GM12878 (cell line): ENCODE results near the gene NPRL2. TPM values are rescaled to one million over a fixed set of nuclear protein-coding genes. Genes with fewer than 3 reads are reported as not detected.

Source experiments
- CBX5 ChIP-seq: sonication (generic); IDR thresholded peaks from 2 replicates; pipeline ENCODE4 v1.6.1; 2016; ENCODE audit warnings: low read depth, moderate library complexity, mild to moderate bottlenecking, inconsistent platforms
- CEBPB ChIP-seq, 2 experiments: fragments of 150-350 bp in 1 of 2; IDR thresholded peaks; 2 replicates each; pipeline ENCODE4 v1.6.1; 2012 to 2014; ENCODE audit warnings: low read depth in 2 of 2, low read length in 2 of 2, borderline replicate concordance in 1 of 2, inconsistent platforms in 1 of 2
- EZH2 ChIP-seq: IDR thresholded peaks from 2 replicates; pipeline ENCODE4 v1.6.1; 2012; ENCODE audit warnings: low read depth, mild to moderate bottlenecking, control low read depth, inconsistent platforms, low read length, borderline replicate concordance; ENCODE audit not compliant: control insufficient read depth
- GATAD2B ChIP-seq: fragments of 450-650 bp; conservative IDR thresholded peaks from 2 replicates; pipeline ENCODE4 v1.6.1; 2017; ENCODE audit warnings: low read depth, mild to moderate bottlenecking, moderate library complexity
- JUNB ChIP-seq: IDR thresholded peaks from 2 replicates; pipeline ENCODE4 v1.6.1; 2016; ENCODE audit warnings: antibody characterized with exemption, mild to moderate bottlenecking
- KLF5 ChIP-seq: fragments of 450-650 bp; IDR thresholded peaks from 2 replicates; pipeline ENCODE4 v1.6.1; 2014; ENCODE audit warnings: mild to moderate bottlenecking; ENCODE audit not compliant: partially characterized antibody
- LARP7 ChIP-seq: fragments of 450-650 bp; IDR thresholded peaks from 2 replicates; pipeline ENCODE4 v1.6.1; 2017; ENCODE audit warnings: mild to moderate bottlenecking
- MTA2 ChIP-seq: fragments of 450-650 bp; IDR thresholded peaks from 2 replicates; pipeline ENCODE4 v1.6.1; 2016; ENCODE audit warnings: low read depth, mild to moderate bottlenecking, moderate library complexity
- POLR2A ChIP-seq: IDR thresholded peaks from 2 replicates; pipeline ENCODE4 v1.6.1; 2011; ENCODE audit warnings: low read depth, mild to moderate bottlenecking, low read length
- RAD21 ChIP-seq: IDR thresholded peaks from 2 replicates; pipeline ENCODE4 v1.6.1; 2011; ENCODE audit warnings: mild to moderate bottlenecking, low read depth, low read length, moderate library complexity; ENCODE audit not compliant: insufficient read depth
- RFX5 ChIP-seq: IDR thresholded peaks from 2 replicates; pipeline ENCODE4 v1.6.1; 2011; ENCODE audit warnings: low read depth, low read length, improper control_type of control experiment
- SIN3A ChIP-seq: IDR thresholded peaks from 2 replicates; pipeline ENCODE4 v1.6.1; 2012; ENCODE audit warnings: low read depth, low read length, improper control_type of control experiment
- SPI1 ChIP-seq: IDR thresholded peaks from 2 replicates; pipeline ENCODE4 v1.6.1; 2011; ENCODE audit warnings: low read depth, mild to moderate bottlenecking, low read length, moderate library complexity, borderline replicate concordance; ENCODE audit not compliant: insufficient read depth
- STAT3 ChIP-seq: IDR thresholded peaks from 2 replicates; pipeline ENCODE4 v1.6.1; 2011; ENCODE audit warnings: low read depth, low read length, improper control_type of control experiment
- TBL1XR1 ChIP-seq: IDR thresholded peaks from 2 replicates; pipeline ENCODE4 v1.6.1; 2012; ENCODE audit warnings: low read depth, low read length, improper control_type of control experiment
- TCF12 ChIP-seq: IDR thresholded peaks from 2 replicates; pipeline ENCODE4 v1.6.1; 2011; ENCODE audit warnings: low read depth, mild to moderate bottlenecking, low read length
- TCF3 ChIP-seq: IDR thresholded peaks from 2 replicates; pipeline ENCODE4 v1.6.1; 2012; ENCODE audit warnings: low read depth, mild to moderate bottlenecking, low read length, borderline replicate concordance; ENCODE audit not compliant: insufficient read depth
- YBX1 ChIP-seq: fragments of 450-650 bp; IDR thresholded peaks from 2 replicates; pipeline ENCODE4 v1.6.1; 2016; ENCODE audit warnings: antibody characterized with exemption
- ZNF217 ChIP-seq: fragments of 450-650 bp; IDR thresholded peaks from 2 replicates; pipeline ENCODE4 v1.6.1; 2017; ENCODE audit warnings: antibody characterized with exemption, mild to moderate bottlenecking
- ZNF24 ChIP-seq: fragments of 450-650 bp; IDR thresholded peaks from 2 replicates; pipeline ENCODE4 v1.6.1; 2017; ENCODE audit warnings: antibody characterized with exemption, mild to moderate bottlenecking
- polyA plus RNA-seq, 11 experiments: library from polyadenylated mRNA; depleted of rRNA in 4 of 11; unstranded in 6 of 11; stranded (reverse) in 5 of 11; fragments of >200 nt; fragmentation: Nextera tagmentation in 4 of 11; fragmentation: Illumina TruSeq in 1 of 11; extraction: Ambion mirVana in 4 of 11; extraction: Trizol in 1 of 11; gene quantifications; 1 replicate in 1 of 11; 2 replicates in 10 of 11; pipeline versions ENCODE4 v1.2.1 to v1.2.3, GENCODE V29; 2011 to 2016; ENCODE audit warnings: inconsistent platforms in 2 of 11, missing spikeins in 2 of 11, low read depth in 1 of 11
- total RNA-seq, 4 experiments: library from RNA; depleted of rRNA in 3 of 4; stranded (reverse); fragments of >200 nt in 3 of 4; fragmentation: Illumina TruSeq in 1 of 4; extraction: Trizol in 1 of 4; gene quantifications; 2 replicates each; pipeline versions ENCODE4 v1.2.1 to v1.2.3, GENCODE V29; 2013 to 2021
- TF ChIP-seq, protein P1 (sequence below): fragments of 450-650 bp; IDR thresholded peaks from 2 replicates; pipeline ENCODE4 v1.6.1; 2016; ENCODE audit warnings: mild to moderate bottlenecking, moderate library complexity, borderline replicate concordance
- TF ChIP-seq, protein P2 (sequence below): IDR thresholded peaks from 2 replicates; pipeline ENCODE4 v1.6.1; 2011; ENCODE audit warnings: low read depth, mild to moderate bottlenecking, low read length, moderate library complexity, borderline replicate concordance; ENCODE audit errors: extremely low read depth
- TF ChIP-seq, protein P3 (sequence below): fragments of 450-650 bp; IDR thresholded peaks from 2 replicates; pipeline ENCODE4 v1.6.1; 2017; ENCODE audit warnings: mild to moderate bottlenecking, moderate library complexity

Gene NPRL2
- total and polyA plus RNA-seq, 10 of the 15 experiments (the other 5 are each of a cell fraction or from before 2014, with no cell fraction given), result 17.8 to 54.2 (median 32.9) TPM

DNA sequence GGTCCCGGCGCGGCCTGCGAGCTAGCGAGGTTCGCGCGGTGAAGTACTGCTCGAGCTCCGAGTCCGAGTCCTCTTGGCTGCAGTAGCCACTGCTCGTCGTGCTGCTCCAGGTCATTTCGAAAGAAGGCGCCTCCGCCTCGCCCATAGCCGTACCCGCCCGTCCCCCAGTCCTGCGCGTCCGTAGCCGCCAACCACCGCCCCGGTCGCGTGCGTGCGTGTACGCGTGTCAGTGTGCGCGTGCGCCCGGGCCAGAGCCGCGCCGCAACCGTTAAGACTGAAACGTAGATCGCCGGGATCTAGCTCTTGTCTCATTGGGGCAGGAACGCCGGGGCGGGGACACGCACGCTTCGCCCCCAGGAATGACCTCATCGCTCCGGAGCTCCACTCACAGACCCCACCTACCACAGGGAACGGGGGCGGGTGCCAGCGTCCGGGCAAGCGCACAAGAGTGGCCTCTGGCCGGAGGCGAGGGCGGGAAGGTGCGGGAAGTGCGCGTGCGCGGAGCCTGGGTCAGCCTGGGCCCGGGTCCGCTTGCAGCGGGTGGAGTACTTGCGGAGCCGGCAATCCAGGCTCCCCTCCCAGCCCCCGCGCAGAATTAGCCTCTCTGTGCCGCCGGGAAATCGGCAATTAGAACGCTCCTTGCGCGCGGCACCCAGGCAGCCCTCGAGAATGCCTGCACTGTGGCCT lies 13.3 kb downstream of the NPRL2 start (continued):
- TF ChIP-seq RFX5 (peak; percentile 19; the same call in 1 of the 2 replicates), YBX1 (no peak), STAT3 (no peak), EZH2 (no peak), CBX5 (no peak), TBL1XR1 (0 out of 2 replicates have a peak, but pooled peaks have one; percentile 12), SPI1 (no peak), RAD21 (no peak), TCF12 (no peak), SIN3A (peak; percentile 95), KLF5 (no peak), CEBPB (IDR thresholded peaks at IDR 0.05; ENCODE audit: borderline replicate concordance in 1 of 2, low read depth in 2 of 2, low read length in 2 of 2) (no peak), GATAD2B (no peak; the same call in 1 of the 2 replicates), JUNB (no peak), MTA2 (no peak), LARP7 (peak; percentile 95), POLR2A (peak; percentile 92), TCF3 (peak; percentile 46; the same call in 1 of the 2 replicates), ZNF24 (no peak), ZNF217 (no peak)
- TF ChIP-seq, protein P1, sequence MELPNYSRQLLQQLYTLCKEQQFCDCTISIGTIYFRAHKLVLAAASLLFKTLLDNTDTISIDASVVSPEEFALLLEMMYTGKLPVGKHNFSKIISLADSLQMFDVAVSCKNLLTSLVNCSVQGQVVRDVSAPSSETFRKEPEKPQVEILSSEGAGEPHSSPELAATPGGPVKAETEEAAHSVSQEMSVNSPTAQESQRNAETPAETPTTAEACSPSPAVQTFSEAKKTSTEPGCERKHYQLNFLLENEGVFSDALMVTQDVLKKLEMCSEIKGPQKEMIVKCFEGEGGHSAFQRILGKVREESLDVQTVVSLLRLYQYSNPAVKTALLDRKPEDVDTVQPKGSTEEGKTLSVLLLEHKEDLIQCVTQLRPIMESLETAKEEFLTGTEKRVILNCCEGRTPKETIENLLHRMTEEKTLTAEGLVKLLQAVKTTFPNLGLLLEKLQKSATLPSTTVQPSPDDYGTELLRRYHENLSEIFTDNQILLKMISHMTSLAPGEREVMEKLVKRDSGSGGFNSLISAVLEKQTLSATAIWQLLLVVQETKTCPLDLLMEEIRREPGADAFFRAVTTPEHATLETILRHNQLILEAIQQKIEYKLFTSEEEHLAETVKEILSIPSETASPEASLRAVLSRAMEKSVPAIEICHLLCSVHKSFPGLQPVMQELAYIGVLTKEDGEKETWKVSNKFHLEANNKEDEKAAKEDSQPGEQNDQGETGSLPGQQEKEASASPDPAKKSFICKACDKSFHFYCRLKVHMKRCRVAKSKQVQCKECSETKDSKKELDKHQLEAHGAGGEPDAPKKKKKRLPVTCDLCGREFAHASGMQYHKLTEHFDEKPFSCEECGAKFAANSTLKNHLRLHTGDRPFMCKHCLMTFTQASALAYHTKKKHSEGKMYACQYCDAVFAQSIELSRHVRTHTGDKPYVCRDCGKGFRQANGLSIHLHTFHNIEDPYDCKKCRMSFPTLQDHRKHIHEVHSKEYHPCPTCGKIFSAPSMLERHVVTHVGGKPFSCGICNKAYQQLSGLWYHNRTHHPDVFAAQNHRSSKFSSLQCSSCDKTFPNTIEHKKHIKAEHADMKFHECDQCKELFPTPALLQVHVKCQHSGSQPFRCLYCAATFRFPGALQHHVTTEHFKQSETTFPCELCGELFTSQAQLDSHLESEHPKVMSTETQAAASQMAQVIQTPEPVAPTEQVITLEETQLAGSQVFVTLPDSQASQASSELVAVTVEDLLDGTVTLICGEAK, result no peak
- TF ChIP-seq, protein P2, sequence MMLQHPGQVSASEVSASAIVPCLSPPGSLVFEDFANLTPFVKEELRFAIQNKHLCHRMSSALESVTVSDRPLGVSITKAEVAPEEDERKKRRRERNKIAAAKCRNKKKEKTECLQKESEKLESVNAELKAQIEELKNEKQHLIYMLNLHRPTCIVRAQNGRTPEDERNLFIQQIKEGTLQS, result no peak
- TF ChIP-seq, protein P3, sequence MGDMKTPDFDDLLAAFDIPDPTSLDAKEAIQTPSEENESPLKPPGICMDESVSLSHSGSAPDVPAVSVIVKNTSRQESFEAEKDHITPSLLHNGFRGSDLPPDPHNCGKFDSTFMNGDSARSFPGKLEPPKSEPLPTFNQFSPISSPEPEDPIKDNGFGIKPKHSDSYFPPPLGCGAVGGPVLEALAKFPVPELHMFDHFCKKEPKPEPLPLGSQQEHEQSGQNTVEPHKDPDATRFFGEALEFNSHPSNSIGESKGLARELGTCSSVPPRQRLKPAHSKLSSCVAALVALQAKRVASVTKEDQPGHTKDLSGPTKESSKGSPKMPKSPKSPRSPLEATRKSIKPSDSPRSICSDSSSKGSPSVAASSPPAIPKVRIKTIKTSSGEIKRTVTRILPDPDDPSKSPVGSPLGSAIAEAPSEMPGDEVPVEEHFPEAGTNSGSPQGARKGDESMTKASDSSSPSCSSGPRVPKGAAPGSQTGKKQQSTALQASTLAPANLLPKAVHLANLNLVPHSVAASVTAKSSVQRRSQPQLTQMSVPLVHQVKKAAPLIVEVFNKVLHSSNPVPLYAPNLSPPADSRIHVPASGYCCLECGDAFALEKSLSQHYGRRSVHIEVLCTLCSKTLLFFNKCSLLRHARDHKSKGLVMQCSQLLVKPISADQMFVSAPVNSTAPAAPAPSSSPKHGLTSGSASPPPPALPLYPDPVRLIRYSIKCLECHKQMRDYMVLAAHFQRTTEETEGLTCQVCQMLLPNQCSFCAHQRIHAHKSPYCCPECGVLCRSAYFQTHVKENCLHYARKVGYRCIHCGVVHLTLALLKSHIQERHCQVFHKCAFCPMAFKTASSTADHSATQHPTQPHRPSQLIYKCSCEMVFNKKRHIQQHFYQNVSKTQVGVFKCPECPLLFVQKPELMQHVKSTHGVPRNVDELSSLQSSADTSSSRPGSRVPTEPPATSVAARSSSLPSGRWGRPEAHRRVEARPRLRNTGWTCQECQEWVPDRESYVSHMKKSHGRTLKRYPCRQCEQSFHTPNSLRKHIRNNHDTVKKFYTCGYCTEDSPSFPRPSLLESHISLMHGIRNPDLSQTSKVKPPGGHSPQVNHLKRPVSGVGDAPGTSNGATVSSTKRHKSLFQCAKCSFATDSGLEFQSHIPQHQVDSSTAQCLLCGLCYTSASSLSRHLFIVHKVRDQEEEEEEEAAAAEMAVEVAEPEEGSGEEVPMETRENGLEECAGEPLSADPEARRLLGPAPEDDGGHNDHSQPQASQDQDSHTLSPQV, result no peak
